Spleen (tissue), 7 donors: ENCODE measurements around the gene PER3.

Source experiments
- POLR2AphosphoS5 ChIP-seq, 3 donors: sonication (generic); formaldehyde crosslinking; IDR thresholded peaks; one replicate each; pipeline ENCODE4 v1.5.1; 2017; ENCODE audit warnings: antibody characterized with exemption in 3 of 3
- TF ChIP-seq, protein P1 (sequence below), 11 experiments: fragments of 200-600 bp in 7 of 11; fragments of 450-650 bp in 4 of 11; sonication (generic) in 4 of 11; IDR thresholded peaks in 8 of 11; conservative IDR thresholded peaks in 3 of 11; 1 replicate in 7 of 11; 2 replicates in 4 of 11; pipeline versions ENCODE4 v1.4.0 to v1.8.0; 2016 to 2021; ENCODE audit warnings: antibody characterized with exemption in 11 of 11, inconsistent platforms in 4 of 11, mild to moderate bottlenecking in 1 of 11
- donor health status: DM: no; HTN: no; CAD: no; lungs with moderate emphysema.
- donor health status: DM: no; HTN: no; CAD: no.
- donor health status: DM: no; HTN: no; CAD: no.

DNA sequence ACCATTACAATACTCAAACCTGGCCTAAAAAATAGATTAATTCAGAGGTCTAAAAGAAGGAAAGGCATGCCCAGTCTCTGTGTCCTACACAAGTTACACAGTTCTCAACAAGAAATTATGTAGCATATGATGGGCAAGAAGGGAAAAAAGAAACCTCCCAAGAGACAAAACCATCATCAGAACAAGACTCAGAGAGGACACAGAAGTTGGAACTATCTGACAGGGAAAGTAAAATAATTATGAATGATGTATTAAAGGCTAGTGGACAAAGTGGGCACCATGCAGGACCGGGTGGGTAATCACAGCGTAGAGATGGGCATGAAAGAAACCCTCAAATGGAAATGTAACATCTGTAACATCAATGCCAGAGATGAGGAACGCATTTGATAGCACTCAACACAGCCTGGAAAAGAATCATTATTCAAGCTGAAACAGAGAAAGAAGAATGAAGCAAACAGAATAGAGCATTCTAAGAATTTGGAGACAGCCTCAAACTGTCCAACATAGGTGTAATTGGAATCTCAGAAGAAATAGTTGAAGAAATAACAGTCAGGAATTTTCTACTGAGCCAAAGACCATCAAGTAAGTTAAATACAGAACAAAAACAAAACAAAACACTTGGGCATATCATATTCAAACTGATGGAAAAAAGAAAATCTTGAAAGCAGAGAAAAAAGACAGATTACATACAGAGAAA, 29.7 kb downstream of the PER3 start:
- TF ChIP-seq POLR2AphosphoS5 (IDR thresholded peaks at IDR 0.05): no peak
- TF ChIP-seq, protein P1, sequence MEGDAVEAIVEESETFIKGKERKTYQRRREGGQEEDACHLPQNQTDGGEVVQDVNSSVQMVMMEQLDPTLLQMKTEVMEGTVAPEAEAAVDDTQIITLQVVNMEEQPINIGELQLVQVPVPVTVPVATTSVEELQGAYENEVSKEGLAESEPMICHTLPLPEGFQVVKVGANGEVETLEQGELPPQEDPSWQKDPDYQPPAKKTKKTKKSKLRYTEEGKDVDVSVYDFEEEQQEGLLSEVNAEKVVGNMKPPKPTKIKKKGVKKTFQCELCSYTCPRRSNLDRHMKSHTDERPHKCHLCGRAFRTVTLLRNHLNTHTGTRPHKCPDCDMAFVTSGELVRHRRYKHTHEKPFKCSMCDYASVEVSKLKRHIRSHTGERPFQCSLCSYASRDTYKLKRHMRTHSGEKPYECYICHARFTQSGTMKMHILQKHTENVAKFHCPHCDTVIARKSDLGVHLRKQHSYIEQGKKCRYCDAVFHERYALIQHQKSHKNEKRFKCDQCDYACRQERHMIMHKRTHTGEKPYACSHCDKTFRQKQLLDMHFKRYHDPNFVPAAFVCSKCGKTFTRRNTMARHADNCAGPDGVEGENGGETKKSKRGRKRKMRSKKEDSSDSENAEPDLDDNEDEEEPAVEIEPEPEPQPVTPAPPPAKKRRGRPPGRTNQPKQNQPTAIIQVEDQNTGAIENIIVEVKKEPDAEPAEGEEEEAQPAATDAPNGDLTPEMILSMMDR (IDR thresholded peaks at IDR 0.05 in 8 of 11, conservative IDR thresholded peaks at IDR 0.05 in 3 of 11): no peak
